GM13976 (cell line): Measurements from ENCODE around the gene AKAP13.
"Not testable (repeated sequence)": the region's sequence is repeated elsewhere in the genome, so short reads cannot be mapped to it uniquely, and the experiment has no call there.

Experiments used
- DNase-seq: peaks from one replicate; pipeline ENCODE4 v3.0.0; 2012; ENCODE audit warnings: low spot score
- CTCF ChIP-seq: IDR thresholded peaks from 2 replicates; pipeline ENCODE4 v1.5.1; 2012; ENCODE audit warnings: borderline replicate concordance, mild to moderate bottlenecking; ENCODE audit not compliant: insufficient read depth; ENCODE audit errors: extremely low read depth, missing control alignments, control extremely low read depth
- in situ Hi-C: fragments of 300-500 bp; cut with MboI; formaldehyde crosslinking; loops from one replicate; pipeline ENCODE4 v1.12.0; 2022; ENCODE audit warnings: low sequenced_read_pairs, mixed read lengths, inconsistent platforms; ENCODE audit not compliant: unreplicated experiment

The AKAP13 gene

DNA sequence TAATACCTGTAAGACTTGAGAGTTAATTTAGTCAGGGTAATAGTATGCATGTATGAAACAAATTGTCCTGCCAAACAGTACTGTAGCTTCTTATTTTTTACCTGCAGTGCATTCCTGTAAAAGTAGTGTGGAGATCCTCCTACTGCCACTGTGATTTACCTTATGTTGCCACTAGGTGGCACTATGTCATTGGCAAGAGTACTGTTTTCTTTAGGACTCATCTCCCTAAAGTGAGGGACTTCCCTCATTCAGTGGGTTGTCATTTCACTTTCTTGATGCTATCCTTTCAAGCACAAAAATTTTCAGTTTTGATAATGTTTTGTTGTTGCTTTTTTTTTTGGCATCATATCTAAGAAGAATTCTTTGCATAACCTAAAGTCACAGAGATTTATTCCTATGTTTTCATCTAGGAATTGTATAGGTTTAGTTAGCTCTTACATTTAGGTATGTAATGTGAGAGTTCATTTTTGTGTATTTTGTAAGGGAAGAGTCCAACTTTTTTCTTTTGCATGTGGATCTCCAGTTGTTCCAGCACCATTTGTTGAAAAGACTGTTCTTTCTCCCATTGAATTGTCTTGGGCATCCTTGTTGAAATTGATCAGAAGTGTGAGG lies 105.7 kb downstream of the AKAP13 start:
- in situ Hi-C loops, result loop anchor here (10.0 to 25.0 kb wide), 2 partner anchors 174 to 199 kb away; no protein-coding TSS in a partner anchor
- TF ChIP-seq CTCF, result peak; percentile 63
- peak; percentile 77 for DNase-seq

DNA sequence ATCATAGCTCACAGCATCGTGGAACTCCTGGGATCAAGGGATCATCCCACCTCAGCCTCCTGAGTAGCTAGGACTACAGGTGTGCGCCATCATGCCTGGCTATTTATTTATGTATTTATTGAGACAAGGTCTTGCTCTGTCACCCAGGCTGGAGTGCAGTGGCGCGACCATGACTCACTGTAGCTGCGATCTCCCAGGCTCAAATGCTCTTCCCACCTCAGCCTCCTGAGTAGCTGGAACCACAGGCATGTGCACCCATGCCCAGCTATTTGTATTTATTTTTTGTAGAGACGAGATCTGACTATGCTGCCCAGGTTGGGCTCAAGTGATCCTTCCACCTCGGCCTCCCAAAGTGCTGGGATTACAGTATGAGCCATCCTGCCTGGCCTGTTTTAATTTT lies 107.4 kb downstream of the AKAP13 start:
- not testable (repeated sequence) for DNase-seq
- in situ Hi-C loops, result loop anchor here (10.0 to 25.0 kb wide), 2 partner anchors 175 to 197 kb away; no protein-coding TSS in a partner anchor

DNA sequence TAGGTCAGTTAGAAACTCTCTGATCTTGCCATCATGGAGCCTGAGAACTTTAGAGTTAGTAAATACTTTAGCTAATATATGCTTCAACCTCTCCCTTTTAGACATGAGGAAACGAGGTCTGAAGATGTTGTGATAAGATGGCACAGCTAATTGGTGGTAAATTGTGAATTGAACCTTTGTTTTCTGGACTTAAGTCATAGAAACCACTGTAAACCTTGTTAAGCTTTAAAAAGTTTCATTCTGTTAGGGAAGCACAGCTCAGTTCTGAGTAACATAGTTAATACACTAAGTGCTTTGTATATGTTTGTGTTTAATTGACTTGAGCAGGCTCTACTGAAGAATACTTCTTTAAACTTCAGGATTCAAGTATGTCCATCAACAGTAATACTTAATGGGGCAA lies 108.6 kb downstream of the AKAP13 start:
- no peak for TF ChIP-seq CTCF
- in situ Hi-C loops, result loop anchor here (10.0 to 25.0 kb wide), 2 partner anchors 177 to 196 kb away; no protein-coding TSS in a partner anchor
- no peak for DNase-seq

DNA sequence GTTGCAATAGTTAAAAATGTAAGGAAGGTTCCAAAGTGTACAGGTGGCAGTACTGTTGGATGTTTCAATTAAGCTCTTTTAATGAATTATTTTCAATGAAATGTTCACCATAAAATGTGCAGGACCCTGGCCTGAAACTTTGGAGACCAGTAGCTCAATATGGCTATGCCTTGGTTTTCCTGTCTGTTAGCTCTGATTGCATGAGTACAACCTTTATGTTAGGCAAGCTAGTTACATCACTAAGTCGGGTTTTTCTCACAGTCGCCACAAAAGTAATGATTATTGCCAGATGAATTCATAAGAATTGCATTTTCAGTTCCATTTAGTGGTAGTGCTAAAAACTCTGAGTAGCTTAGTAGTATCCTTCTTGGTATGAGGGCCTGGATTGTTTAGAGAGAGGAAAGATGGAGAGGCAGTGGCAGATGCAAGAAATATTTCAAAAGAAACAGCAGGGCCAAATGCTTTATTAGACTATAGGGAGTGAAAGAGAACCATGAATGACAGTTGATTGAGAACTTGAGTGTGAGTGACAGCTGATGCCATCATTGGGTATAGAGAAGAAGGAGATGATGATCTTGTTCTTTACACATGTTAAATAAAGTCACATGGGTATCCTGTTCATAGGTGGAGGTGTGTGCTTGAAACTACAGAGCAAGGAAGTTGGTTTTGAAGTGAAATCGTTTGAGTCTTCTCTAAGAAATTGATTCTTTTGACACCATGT lies 109.5 kb downstream of the AKAP13 start:
- in situ Hi-C loops, result loop anchor here (10.0 to 25.0 kb wide), 2 partner anchors 178 to 195 kb away; no protein-coding TSS in a partner anchor
- no peak for TF ChIP-seq CTCF

GRCh38 chr15:85490856-85491255 lies 110.5 kb downstream of the AKAP13 start:
- in situ Hi-C loops, result loop anchor here (25.0 kb wide), 1 partner anchor 179 kb away; no protein-coding TSS in a partner anchor
- DNase-seq, result no peak
- TF ChIP-seq CTCF, result no peak

More for the DNA sequence above, 109.5 kb downstream of the AKAP13 start:
- no peak for DNase-seq

GRCh38 chr15:85491691-85492090 lies 111.3 kb downstream of the AKAP13 start:
- in situ Hi-C loops, result loop anchor here (25.0 kb wide), 1 partner anchor 179 kb away; no protein-coding TSS in a partner anchor
- no peak for TF ChIP-seq CTCF
- DNase-seq, result no peak

DNA sequence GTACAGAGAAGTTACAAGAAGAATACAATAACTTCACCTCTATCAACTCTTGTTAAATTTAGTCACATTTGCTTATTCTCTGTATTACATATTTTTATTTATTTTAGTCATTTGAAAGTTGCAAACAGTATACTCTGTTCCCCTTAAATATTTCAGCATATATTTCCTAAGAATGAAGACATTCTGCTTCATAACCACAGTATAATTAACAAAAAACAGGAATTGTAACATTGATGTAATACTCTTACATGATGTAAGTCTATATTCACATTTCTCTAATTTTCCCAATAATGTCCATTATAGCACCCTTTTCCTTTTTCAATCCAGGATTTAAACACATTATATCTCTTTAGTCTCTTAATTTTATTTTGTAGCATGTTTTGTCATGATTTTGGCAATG lies 112.0 kb downstream of the AKAP13 start:
- in situ Hi-C loops, result loop anchor here (25.0 kb wide), 1 partner anchor 180 kb away; no protein-coding TSS in a partner anchor
- no peak for TF ChIP-seq CTCF

More for the DNA sequence above, 112.0 kb downstream of the AKAP13 start:
- DNase-seq, result no peak
